ENCODE measurements around the gene RAPGEF3. TPM values are rescaled to one million over a fixed set of nuclear protein-coding genes. Genes with fewer than 3 reads are reported as not detected.

RAPGEF3 gene
- total and polyA plus RNA-seq, 4 donors: 1.3 to 4.3 (median 1.4) TPM

DNA sequence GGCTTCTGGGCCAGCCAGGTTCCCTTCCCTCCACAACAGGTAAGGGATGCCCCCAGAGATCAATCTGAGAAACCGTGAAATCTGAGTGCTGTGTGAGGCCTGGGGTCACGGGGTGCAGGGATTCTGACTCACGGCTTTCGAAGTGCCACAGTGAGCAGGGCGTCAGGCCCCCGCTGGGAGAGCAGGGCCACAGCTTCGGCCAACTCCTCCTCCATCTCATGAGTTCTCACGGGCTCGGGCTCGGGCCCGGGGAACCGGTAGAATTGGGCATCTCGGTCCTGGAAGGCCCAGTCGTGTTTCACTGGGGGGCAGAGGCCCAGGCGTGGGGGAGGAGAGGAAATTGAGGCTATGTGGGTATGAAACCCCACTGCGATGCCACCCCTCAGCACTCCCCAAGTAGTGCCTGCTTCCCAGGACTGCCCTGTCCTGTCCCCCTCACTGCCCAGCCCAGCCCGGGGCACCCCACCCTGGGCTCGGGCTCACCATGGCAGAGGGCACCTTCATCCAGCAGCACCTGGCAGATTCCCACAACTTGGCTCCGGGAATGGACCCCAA is 7.7 kb downstream of the RAPGEF3 start:
- Histone ChIP-seq H3K4me3 (ENCODE audit: low read depth in 1 of 3, low read length in 3 of 3) (no peak overlapping the region), H3K27me3 (ENCODE audit: control insufficient read depth in 4 of 4, insufficient read depth in 4 of 4, low read length in 3 of 4) (no peaks in the 10 kb centered on the region), H3K9ac (ENCODE audit: low read depth in 1 of 2, low read length in 2 of 2) (no peak overlapping the region), H3K36me3 (ENCODE audit: control insufficient read depth in 4 of 4, insufficient read depth in 3 of 4, low read depth in 1 of 4, low read length in 3 of 4) (no peaks in the 10 kb centered on the region), H3K27ac (ENCODE audit: low read depth in 1 of 2, low read length in 2 of 2) (no peak overlapping the region), H3K4me1 (ENCODE audit: control insufficient read depth in 4 of 4, insufficient read depth in 4 of 4, low read length in 3 of 4) (peaks cover 0 to 4% (median 0%) of the 10 kb centered on the region in 4 donors), H3K9me3 (ENCODE audit: control insufficient read depth in 4 of 4, low read length in 3 of 4) (no peaks in the 10 kb centered on the region)
- TF ChIP-seq NR2F2 (IDR thresholded peaks at IDR 0.05): no peak
- WGBS: 91% methylated on average over 19 of the region's 19 CpGs
- no peak for DNase-seq (ENCODE audit: low spot score)

DNA sequence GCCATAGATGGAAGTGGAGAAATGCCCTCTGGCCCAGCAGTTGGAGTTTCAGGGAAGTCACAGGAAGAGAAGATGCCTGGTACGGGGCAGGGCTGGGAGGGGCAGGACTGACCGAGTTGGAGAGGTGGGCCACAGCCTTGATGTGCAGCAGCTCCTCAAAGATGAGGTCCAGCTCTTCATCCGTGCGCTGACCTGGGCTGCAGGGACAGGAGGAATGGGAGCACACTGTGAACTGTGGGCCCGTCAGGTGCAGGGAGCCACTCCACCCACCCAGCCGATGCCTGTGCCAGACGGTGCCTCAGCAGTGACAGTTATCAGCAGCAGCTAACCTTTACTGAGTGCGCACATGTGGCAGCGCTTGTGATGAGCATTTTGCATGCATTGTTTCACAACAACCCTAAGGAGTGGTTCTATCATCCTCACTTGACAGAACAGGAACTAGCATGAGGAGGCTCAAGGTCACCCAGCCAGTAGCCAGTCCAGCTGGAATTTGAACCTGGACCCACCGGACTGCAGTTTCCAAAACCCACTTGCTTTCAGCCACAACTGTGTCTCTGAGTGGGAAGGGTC is 8.4 kb downstream of the RAPGEF3 start:
- no peaks in the 10 kb centered on the region for H3K4me1 ChIP-seq (ENCODE audit: control insufficient read depth in 4 of 4, insufficient read depth in 4 of 4, low read length in 3 of 4)
- no peaks in the 10 kb centered on the region for H3K27me3 ChIP-seq (ENCODE audit: control insufficient read depth in 4 of 4, insufficient read depth in 4 of 4, low read length in 3 of 4)
- H3K36me3 ChIP-seq (ENCODE audit: control insufficient read depth in 4 of 4, insufficient read depth in 3 of 4, low read depth in 1 of 4, low read length in 3 of 4): no peaks in the 10 kb centered on the region
- H3K9ac ChIP-seq (ENCODE audit: low read depth in 1 of 2, low read length in 2 of 2): no peak overlapping the region
- no peak overlapping the region for H3K4me3 ChIP-seq (ENCODE audit: low read depth in 1 of 3, low read length in 3 of 3)
- H3K9me3 ChIP-seq (ENCODE audit: control insufficient read depth in 4 of 4, low read length in 3 of 4): no peaks in the 10 kb centered on the region
- no peak overlapping the region for H3K27ac ChIP-seq (ENCODE audit: low read depth in 1 of 2, low read length in 2 of 2)
- no peak for DNase-seq (ENCODE audit: low spot score)
- WGBS: 82% methylated on average over 10 of the region's 10 CpGs
- TF ChIP-seq HNF4G (IDR thresholded peaks at IDR 0.05) (no peak), YY1 (IDR thresholded peaks at IDR 0.05) (no peak), RAD21 (IDR thresholded peaks at IDR 0.05) (no peak), FOXA1 (IDR thresholded peaks at IDR 0.05) (no peak), CTCF (IDR thresholded peaks at IDR 0.05; ENCODE audit: low read depth, low read length, missing input control) (no peak), NR2F2 (IDR thresholded peaks at IDR 0.05) (no peak), GABPA (IDR thresholded peaks at IDR 0.05 in 1 of 2, conservative IDR thresholded peaks at IDR 0.05 in 1 of 2) (no peak), JUND (IDR thresholded peaks at IDR 0.05) (no peak), ATF3 (IDR thresholded peaks at IDR 0.05) (no peak), EGR1 (IDR thresholded peaks at IDR 0.05; ENCODE audit: low read depth in 2 of 2) (no peak), SP1 (IDR thresholded peaks at IDR 0.05) (no peak), TAF1 (conservative IDR thresholded peaks at IDR 0.05) (no peak), MAX (IDR thresholded peaks at IDR 0.05) (no peak), FOXA2 (IDR thresholded peaks at IDR 0.05) (no peak), RXRA (IDR thresholded peaks at IDR 0.05) (no peak)
- TF ChIP-seq, protein P1, sequence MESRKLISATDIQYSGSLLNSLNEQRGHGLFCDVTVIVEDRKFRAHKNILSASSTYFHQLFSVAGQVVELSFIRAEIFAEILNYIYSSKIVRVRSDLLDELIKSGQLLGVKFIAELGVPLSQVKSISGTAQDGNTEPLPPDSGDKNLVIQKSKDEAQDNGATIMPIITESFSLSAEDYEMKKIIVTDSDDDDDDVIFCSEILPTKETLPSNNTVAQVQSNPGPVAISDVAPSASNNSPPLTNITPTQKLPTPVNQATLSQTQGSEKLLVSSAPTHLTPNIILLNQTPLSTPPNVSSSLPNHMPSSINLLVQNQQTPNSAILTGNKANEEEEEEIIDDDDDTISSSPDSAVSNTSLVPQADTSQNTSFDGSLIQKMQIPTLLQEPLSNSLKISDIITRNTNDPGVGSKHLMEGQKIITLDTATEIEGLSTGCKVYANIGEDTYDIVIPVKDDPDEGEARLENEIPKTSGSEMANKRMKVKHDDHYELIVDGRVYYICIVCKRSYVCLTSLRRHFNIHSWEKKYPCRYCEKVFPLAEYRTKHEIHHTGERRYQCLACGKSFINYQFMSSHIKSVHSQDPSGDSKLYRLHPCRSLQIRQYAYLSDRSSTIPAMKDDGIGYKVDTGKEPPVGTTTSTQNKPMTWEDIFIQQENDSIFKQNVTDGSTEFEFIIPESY (IDR thresholded peaks at IDR 0.05): no peak
